Muscle of arm (tissue), 14 donors: ENCODE data around the gene LRP4. TPM values are rescaled to one million over a fixed set of nuclear protein-coding genes. Genes with fewer than 3 reads are reported as not detected.
"Not testable (repeated sequence)": the region's sequence is repeated elsewhere in the genome, so short reads cannot be mapped to it uniquely, and the experiment has no call there.

Source experiments
- DNase-seq: peaks from one replicate; pipeline ENCODE4 v3.0.0-alpha.2; 2013
- long read RNA-seq, 11 donors: transcript quantifications; one replicate each; lab custom pipeline, GENCODE V29; 2026
- polyA plus RNA-seq, 12 donors: library from polyadenylated mRNA; unstranded; fragments of 120-200 nt; gene quantifications; one replicate each; pipeline ENCODE4 v1.2.1, GENCODE V29; 2013; ENCODE audit not compliant: insufficient read length in 12 of 12

Gene LRP4, protein sequence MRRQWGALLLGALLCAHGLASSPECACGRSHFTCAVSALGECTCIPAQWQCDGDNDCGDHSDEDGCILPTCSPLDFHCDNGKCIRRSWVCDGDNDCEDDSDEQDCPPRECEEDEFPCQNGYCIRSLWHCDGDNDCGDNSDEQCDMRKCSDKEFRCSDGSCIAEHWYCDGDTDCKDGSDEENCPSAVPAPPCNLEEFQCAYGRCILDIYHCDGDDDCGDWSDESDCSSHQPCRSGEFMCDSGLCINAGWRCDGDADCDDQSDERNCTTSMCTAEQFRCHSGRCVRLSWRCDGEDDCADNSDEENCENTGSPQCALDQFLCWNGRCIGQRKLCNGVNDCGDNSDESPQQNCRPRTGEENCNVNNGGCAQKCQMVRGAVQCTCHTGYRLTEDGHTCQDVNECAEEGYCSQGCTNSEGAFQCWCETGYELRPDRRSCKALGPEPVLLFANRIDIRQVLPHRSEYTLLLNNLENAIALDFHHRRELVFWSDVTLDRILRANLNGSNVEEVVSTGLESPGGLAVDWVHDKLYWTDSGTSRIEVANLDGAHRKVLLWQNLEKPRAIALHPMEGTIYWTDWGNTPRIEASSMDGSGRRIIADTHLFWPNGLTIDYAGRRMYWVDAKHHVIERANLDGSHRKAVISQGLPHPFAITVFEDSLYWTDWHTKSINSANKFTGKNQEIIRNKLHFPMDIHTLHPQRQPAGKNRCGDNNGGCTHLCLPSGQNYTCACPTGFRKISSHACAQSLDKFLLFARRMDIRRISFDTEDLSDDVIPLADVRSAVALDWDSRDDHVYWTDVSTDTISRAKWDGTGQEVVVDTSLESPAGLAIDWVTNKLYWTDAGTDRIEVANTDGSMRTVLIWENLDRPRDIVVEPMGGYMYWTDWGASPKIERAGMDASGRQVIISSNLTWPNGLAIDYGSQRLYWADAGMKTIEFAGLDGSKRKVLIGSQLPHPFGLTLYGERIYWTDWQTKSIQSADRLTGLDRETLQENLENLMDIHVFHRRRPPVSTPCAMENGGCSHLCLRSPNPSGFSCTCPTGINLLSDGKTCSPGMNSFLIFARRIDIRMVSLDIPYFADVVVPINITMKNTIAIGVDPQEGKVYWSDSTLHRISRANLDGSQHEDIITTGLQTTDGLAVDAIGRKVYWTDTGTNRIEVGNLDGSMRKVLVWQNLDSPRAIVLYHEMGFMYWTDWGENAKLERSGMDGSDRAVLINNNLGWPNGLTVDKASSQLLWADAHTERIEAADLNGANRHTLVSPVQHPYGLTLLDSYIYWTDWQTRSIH (N-terminal part only)
- 10 to 100 TPM in 11 of 12 donors, not detected in 1; 20.6 to 54.2 (median 26.6) TPM for polyA plus RNA-seq
- long read RNA-seq, donor 1, partial matches to known transcripts: 9 of 12 reads
- long read RNA-seq, donor 1, other reads (novel, unspliced or antisense): 0 of 12 reads
- long read RNA-seq, donor 2: 0 reads
- long read RNA-seq, donor 3: 0 reads
- long read RNA-seq, donor 4: 0 reads
- long read RNA-seq, donor 5: 0 reads
- long read RNA-seq, donor 6, partial matches to known transcripts: 0 of 1 reads
- long read RNA-seq, donor 6, other reads (novel, unspliced or antisense): 0 of 1 reads
- long read RNA-seq, donor 7, partial matches to known transcripts: 0 of 1 reads
- long read RNA-seq, donor 7, other reads (novel, unspliced or antisense): 0 of 1 reads
- long read RNA-seq, donor 8, partial matches to known transcripts: 0 of 1 reads
- long read RNA-seq, donor 8, other reads (novel, unspliced or antisense): 0 of 1 reads
- long read RNA-seq, donor 9: 0 reads
- long read RNA-seq, donor 10, full-length matches to known transcripts: 1 of 1 reads
- long read RNA-seq, donor 10, partial matches to known transcripts: 0 of 1 reads
- long read RNA-seq, donor 10, other reads (novel, unspliced or antisense): 0 of 1 reads
- long read RNA-seq, donor 11: 0 reads

DNA sequence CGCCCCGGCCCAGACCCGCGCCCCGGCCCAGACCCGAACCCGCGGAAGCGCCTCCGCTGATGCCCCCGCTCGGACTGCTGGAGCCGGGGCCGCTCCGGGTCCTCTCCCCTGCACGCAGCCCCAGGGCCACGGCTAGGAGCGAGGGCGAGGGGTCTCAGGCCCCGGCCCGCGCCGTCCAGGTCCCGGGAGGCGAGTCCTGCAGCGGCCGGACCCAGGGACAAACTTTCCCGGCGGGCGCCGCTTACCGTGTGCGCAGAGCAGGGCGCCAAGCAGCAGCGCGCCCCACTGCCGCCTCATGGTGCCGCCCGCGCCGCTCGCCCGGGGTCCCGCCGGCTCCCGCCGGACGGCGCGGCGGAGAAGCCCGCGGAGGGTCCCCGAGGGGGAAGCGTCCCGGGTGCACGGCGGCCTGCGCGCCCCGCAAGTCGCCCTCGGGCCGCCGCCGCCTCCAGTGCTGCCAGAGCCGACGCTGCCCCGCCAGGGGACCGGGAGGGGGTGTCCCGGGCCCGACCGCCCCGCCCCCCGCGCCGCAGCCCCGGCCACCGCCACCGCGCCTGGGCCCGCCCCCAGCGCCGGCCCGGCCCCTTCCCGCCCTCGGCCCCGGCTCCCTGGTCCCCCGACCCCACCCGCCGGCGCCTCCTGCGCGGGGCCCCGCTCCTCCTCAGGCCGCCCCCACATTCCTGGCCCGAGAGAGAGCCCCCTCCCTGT, at the start of gene LRP4:
TSS of gene LRP4 (minus strand) at position 468 of the 705 bp plus-strand sequence. CDS start at position 297, 171 bp downstream.
- DNase-seq: no peak

DNA sequence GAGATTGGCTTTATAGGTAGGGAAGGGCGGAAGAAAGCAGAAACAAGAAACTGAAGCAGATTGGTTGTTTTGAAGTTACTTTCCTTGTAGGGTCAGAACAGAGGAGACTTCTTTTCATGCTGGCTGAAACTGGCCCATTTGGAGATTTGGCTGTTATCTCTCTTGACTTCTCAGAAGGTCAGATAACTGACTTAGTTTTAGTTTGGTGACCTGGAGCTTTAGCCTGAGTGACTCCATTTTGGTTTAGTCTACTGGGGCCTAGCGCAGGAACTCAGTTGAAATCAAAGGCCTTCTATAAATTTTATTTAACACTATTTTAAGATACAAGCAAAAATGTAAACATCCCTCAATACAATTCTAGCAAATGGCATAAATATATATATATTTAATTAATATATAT, 49.6 kb upstream of the LRP4 start:
- no peak for DNase-seq

GRCh38 chr11:46966773-46967172, 48.4 kb upstream of the LRP4 start:
- DNase-seq: no peak

DNA sequence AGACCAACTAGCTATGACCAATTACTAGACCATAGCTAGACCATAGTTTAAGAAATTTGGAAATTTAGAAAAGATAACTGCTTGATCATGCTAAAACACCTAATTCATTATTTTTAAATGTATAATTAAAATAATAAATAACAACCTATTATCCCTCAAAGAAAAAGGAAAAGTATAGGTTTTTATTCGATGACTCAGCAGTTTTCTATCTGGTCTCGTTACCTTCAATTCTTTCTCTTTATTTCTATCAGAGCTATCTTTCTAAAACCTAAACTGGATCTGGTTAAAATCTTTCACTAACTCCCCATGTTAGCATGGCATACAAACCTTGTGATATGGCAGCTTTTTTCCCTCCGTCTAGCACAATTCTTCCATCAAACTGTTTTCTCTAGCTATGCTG, 45.5 kb upstream of the LRP4 start:
- no peak for DNase-seq

- DNase-seq: not testable (repeated sequence)
Measured at GRCh38 chr11:46961886-46962285, 43.5 kb upstream of the LRP4 start.

DNA sequence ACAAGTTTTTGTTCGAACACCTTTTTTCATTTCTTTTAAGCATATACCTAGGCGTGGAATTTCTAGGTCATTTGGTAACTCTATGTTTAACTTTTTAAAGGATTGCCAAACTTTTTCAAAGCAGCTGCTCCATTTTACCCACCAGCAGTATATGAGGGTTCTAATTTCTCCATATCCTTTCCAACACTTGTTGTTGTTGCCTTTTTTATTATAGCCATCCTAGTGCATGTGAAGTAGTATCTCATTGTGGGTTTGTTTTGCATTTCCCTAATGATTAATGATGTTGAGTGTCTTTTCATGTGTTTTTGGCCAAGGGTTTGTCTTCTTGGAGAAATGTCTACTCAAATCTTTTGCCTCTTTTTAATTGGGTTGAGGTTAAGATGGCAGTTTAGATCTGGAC, 42.7 kb upstream of the LRP4 start:
- DNase-seq: no peak

DNA sequence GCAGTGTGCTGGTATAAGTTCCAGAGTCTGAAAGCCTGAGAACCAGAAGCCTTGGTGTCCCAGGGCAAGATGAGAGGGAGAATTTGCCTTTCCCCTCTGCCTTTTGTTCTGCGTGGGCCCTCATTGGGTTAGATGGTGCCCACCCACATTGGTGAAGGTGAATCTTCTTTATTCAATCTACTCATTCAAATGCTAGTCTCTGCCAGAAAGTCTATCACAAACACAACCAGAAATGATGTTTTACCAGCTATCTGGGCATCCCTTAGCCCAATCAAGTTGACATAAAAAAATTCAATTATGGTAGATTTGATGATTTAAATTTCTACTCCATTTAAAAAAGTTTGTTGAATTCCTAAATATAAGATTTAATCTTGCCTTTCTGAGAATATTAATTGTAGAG, 40.4 kb upstream of the LRP4 start:
- no peak for DNase-seq

GRCh38 chr11:46953093-46953492, 34.7 kb upstream of the LRP4 start:
- no peak for DNase-seq

GRCh38 chr11:46952553-46952952, 34.2 kb upstream of the LRP4 start:
- no peak for DNase-seq

DNA sequence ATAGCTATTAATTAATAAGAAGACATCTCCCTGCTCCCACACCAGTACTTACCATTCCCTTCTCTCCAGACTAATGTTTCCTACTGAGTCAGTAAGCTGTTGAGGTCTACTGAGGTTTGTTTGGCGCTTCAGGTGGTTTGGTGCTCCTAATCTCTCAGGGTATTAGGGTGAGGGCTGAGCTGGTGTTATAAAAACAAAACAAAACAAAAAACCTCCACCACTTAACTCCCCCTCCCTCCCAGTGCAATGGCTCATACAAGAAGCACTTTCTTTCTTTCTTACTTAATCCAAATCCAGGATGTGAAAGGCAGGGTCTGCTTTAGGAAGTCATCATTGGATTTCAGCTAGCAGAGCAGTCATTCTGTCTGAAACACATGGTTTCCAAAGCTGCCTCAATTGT, 33.5 kb upstream of the LRP4 start:
- DNase-seq: no peak

GRCh38 chr11:46949297-46949696, 30.9 kb upstream of the LRP4 start:
- no peak for DNase-seq

- no peak for DNase-seq
Measured at GRCh38 chr11:46948378-46949131, 30.2 kb upstream of the LRP4 start.

GRCh38 chr11:46947399-46948077, 29.2 kb upstream of the LRP4 start:
- DNase-seq: no peak

- DNase-seq: no peak
Measured at GRCh38 chr11:46944356-46945075, 26.2 kb upstream of the LRP4 start.

- no peak for DNase-seq
Measured at GRCh38 chr11:46942172-46942571, 23.8 kb upstream of the LRP4 start.

- DNase-seq: peak; percentile 93
Measured at GRCh38 chr11:46936138-46937110, 18.1 kb upstream of the LRP4 start, which contains the start of gene CSTPP1. CSTPP1 (plus strand) TSS chr11:46936761; CDS start chr11:46936806, 45 bp downstream.
